ENCODE data around the gene TK2. TPM values are rescaled to one million over a fixed set of nuclear protein-coding genes. Genes with fewer than 3 reads are reported as not detected.
"Not testable (repeated sequence)": the region's sequence is repeated elsewhere in the genome, so short reads cannot be mapped to it uniquely, and the experiment has no call there.

TK2 gene
- total and polyA plus RNA-seq, 2 donors from 2014 or later: 31.0 to 44.2 TPM

DNA sequence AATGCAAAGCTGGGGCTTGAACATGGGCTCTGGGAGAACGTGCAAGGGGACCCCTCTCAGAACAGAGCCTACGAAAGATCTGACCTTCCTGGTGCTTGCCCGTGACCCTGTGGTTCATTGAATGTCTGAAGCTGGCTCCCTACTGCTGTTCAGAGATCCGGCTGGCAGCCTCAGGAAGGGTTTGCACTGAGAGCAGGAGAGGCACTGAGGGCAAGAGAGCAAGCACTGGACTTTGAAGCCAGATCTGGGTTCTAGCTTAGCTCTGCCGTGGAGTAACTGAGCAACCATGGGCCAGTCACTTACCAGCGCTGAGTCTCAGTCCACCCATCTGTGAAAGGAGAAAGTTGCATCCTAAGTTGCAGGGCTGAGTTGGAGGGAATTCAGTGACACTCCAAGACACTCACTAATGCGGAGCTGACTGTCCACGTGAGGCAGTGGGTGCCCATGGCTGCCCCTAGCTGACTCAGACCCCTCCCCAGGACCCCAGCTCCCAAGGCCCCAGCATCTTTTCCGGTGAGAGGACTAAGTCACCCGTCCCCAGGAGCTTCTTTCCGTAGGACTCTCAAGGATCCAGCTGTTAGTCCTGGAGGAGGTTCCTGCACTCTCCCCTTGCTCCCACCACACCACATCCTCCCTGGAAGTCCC, 81.5 kb downstream of the TK2 start:
- Histone ChIP-seq H3K27ac (ENCODE audit: low read depth in 2 of 2, low read length in 2 of 2) (no peak overlapping the region), H3K9me3 (ENCODE audit: control insufficient read depth in 2 of 3, insufficient read depth in 1 of 3, low read length in 3 of 3) (no peaks in the 10 kb centered on the region), H3K4me3 (ENCODE audit: low read length in 3 of 3) (no peak overlapping the region), H3K9ac (ENCODE audit: low read length in 3 of 3) (no peak overlapping the region), H3K27me3 (ENCODE audit: control insufficient read depth, insufficient read depth, low read length) (no peaks in the 10 kb centered on the region), H3K36me3 (ENCODE audit: control insufficient read depth in 2 of 3, insufficient read depth in 3 of 3, low read length in 3 of 3) (no peaks in the 10 kb centered on the region), H3K4me1 (ENCODE audit: control insufficient read depth in 2 of 3, insufficient read depth in 2 of 3, low read depth in 1 of 3, low read length in 3 of 3) (no peaks in the 10 kb centered on the region)
- intact Hi-C loops (cut with DNase I): no loop called here
- no peak for FAIRE-seq
- DNase-seq: no peak
- TF ChIP-seq CTCF (IDR thresholded peaks at IDR 0.05; ENCODE audit: borderline replicate concordance, extremely low read depth, insufficient read depth): no peak

GRCh38 chr16:66467611-66468010, 82.3 kb downstream of the TK2 start:
- H3K27me3 ChIP-seq (ENCODE audit: control insufficient read depth, insufficient read depth, low read length): no peaks in the 10 kb centered on the region
- FAIRE-seq: no peak
- no peak overlapping the region for H3K9ac ChIP-seq (ENCODE audit: low read length in 3 of 3)
- H3K27ac ChIP-seq (ENCODE audit: low read depth in 2 of 2, low read length in 2 of 2): no peak overlapping the region
- H3K9me3 ChIP-seq (ENCODE audit: control insufficient read depth in 2 of 3, insufficient read depth in 1 of 3, low read length in 3 of 3): no peaks in the 10 kb centered on the region
- intact Hi-C loops (cut with DNase I): no loop called here
- TF ChIP-seq CTCF (IDR thresholded peaks at IDR 0.05; ENCODE audit: borderline replicate concordance, extremely low read depth, insufficient read depth): no peak
- H3K4me1 ChIP-seq (ENCODE audit: control insufficient read depth in 2 of 3, insufficient read depth in 2 of 3, low read depth in 1 of 3, low read length in 3 of 3): no peaks in the 10 kb centered on the region
- no peak overlapping the region for H3K4me3 ChIP-seq (ENCODE audit: low read length in 3 of 3)
- DNase-seq: no peak
- H3K36me3 ChIP-seq (ENCODE audit: control insufficient read depth in 2 of 3, insufficient read depth in 3 of 3, low read length in 3 of 3): no peaks in the 10 kb centered on the region

DNA sequence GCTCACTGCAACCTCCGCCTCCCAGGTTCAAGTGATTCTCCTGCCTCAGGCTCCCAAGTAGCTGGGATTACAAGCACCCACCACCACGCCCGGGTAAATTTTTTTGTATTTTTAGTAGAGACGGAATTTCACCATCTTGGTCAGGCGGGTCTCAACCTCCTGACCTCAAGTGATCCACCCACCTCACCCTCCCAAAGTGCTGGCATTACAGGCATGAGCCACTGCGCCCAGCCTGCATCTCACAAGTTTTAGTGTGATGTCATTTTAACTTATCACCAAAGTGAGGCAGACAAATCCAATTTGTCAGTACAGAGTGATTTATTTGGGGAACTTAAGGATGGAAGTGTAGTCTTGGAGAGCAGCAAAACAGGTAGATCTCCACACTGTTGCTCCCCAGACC, 83.3 kb downstream of the TK2 start:
- H3K27ac ChIP-seq (ENCODE audit: low read depth in 2 of 2, low read length in 2 of 2); H3K9ac ChIP-seq (ENCODE audit: low read length in 3 of 3); H3K9me3 ChIP-seq (ENCODE audit: control insufficient read depth in 2 of 3, insufficient read depth in 1 of 3, low read length in 3 of 3); H3K27me3 ChIP-seq (ENCODE audit: control insufficient read depth, insufficient read depth, low read length); DNase-seq; FAIRE-seq; intact Hi-C loops (cut with DNase I); H3K36me3 ChIP-seq (ENCODE audit: control insufficient read depth in 2 of 3, insufficient read depth in 3 of 3, low read length in 3 of 3); H3K4me3 ChIP-seq (ENCODE audit: low read length in 3 of 3); H3K4me1 ChIP-seq (ENCODE audit: control insufficient read depth in 2 of 3, insufficient read depth in 2 of 3, low read depth in 1 of 3, low read length in 3 of 3): not testable (repeated sequence)

GRCh38 chr16:66465946-66466345, 84.0 kb downstream of the TK2 start:
- H3K36me3 ChIP-seq (ENCODE audit: control insufficient read depth in 2 of 3, insufficient read depth in 3 of 3, low read length in 3 of 3); FAIRE-seq; DNase-seq; H3K27me3 ChIP-seq (ENCODE audit: control insufficient read depth, insufficient read depth, low read length); H3K27ac ChIP-seq (ENCODE audit: low read depth in 2 of 2, low read length in 2 of 2); H3K9me3 ChIP-seq (ENCODE audit: control insufficient read depth in 2 of 3, insufficient read depth in 1 of 3, low read length in 3 of 3); H3K9ac ChIP-seq (ENCODE audit: low read length in 3 of 3); H3K4me3 ChIP-seq (ENCODE audit: low read length in 3 of 3); intact Hi-C loops (cut with DNase I); H3K4me1 ChIP-seq (ENCODE audit: control insufficient read depth in 2 of 3, insufficient read depth in 2 of 3, low read depth in 1 of 3, low read length in 3 of 3): not testable (repeated sequence)

Measured in kidney (tissue), 14 donors.